OCI-LY7 (cell line): ENCODE measurements around the gene SENP5.

Experiments
- CTCF ChIP-seq: fragments of 200-600 bp; sonication (generic); conservative IDR thresholded peaks from 2 replicates; pipeline ENCODE4 v1.5.1; 2014; ENCODE audit warnings: mild to moderate bottlenecking, antibody characterized with exemption, low read length, moderate library complexity, mixed read lengths
- EZH2phosphoT487 ChIP-seq: fragments of 200-600 bp; sonication (generic); IDR thresholded peaks from 2 replicates; pipeline ENCODE4 v1.6.1; 2018; ENCODE audit warnings: low read depth, borderline replicate concordance, mild to moderate bottlenecking, mixed run types, antibody characterized with exemption, low read length, moderate library complexity, mixed read lengths

GRCh38 chr3:196886144-196886543 lies 18.4 kb downstream of the SENP5 start:
- TF ChIP-seq CTCF = no peak
- TF ChIP-seq EZH2phosphoT487 = no peak
